ENCODE data around the gene ELFN2.

DNA sequence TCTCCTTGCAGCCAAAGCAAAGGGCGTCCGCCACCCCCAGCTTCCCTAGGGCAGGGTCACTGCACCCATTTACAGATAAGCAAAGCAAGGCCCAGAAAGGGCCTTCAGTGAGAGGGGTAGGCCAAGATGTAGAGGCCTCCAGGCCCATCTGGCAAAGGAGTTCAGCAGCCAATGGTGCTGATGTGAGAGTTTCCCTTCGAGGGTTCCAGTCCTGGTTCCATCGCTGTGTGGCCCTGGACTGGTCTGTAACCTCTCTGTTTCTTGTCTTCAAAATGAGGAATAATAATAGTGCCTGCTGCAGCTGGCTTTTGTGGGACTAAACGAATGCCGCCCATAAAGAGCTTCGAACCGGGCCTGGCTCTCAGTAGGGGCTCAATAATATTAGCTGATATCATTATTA lies 4.0 kb downstream of the ELFN2 start:
- no peak for TF ChIP-seq EP300 (IDR thresholded peaks at IDR 0.05)
- no peak for TF ChIP-seq POLR2A (IDR thresholded peaks at IDR 0.05; ENCODE audit: low read length)
- no peak for TF ChIP-seq CTCF (IDR thresholded peaks at IDR 0.05)

All from A549 (cell line).